ENCODE data around the gene NLGN4Y. TPM values are rescaled to one million over a fixed set of nuclear protein-coding genes. Genes with fewer than 3 reads are reported as not detected.
"Not testable (repeated sequence)": the region's sequence is repeated elsewhere in the genome, so short reads cannot be mapped to it uniquely, and the experiment has no call there.

Gene NLGN4Y
- total RNA-seq, 1 experiment from 2014 or later = not detected

GRCh38 chrY:14860448-14860847, 336.1 kb downstream of the NLGN4Y start:
- Histone ChIP-seq H3K79me2 (ENCODE audit: low read depth) (no peaks in the 10 kb centered on the region), H3K36me3 (ENCODE audit: low read depth) (no peaks in the 10 kb centered on the region), H4K20me1 (ENCODE audit: insufficient read depth) (no peaks in the 10 kb centered on the region), H3K4me3 (no peak overlapping the region), H3K9me2 (ENCODE audit: insufficient read depth) (no peaks in the 10 kb centered on the region), H3K27me3 (ENCODE audit: insufficient read depth, low read depth) (no peaks in the 10 kb centered on the region), H2AFZ (no peak overlapping the region), H3F3A (ENCODE audit: insufficient read depth, low read depth) (no peaks in the 10 kb centered on the region), H3K4me1 (replicated peaks; ENCODE audit: insufficient read depth) (no peaks in the 10 kb centered on the region), H3K27ac (no peak overlapping the region), H3K9me3 (ENCODE audit: insufficient read depth, low read depth) (no peaks in the 10 kb centered on the region), H3K4me2 (no peak overlapping the region)
- ChIA-PET CTCF (no interaction called here), POLR2A (ENCODE audit: unreplicated experiment) (no interaction called here)
- TF ChIP-seq CTCF (conservative IDR thresholded peaks at IDR 0.05) = no peak
- no peak for TF ChIP-seq EZH2 (IDR thresholded peaks at IDR 0.05; ENCODE audit: low read depth)
- no peak for DNase-seq
- intact Hi-C loops (cut with micrococcal nuclease; ENCODE audit: unreplicated experiment) = no loop called here
- BruUV-seq (replicated peaks) = no TSS peak

GRCh38 chrY:14861033-14861432, 336.7 kb downstream of the NLGN4Y start:
- H3K9me3 ChIP-seq (ENCODE audit: insufficient read depth, low read depth); POLR2A ChIA-PET (ENCODE audit: unreplicated experiment); H3K27me3 ChIP-seq (ENCODE audit: insufficient read depth, low read depth); H3K4me1 ChIP-seq (replicated peaks; ENCODE audit: insufficient read depth); H3K4me2 ChIP-seq; CTCF ChIA-PET; H4K20me1 ChIP-seq (ENCODE audit: insufficient read depth); H3K79me2 ChIP-seq (ENCODE audit: low read depth); BruUV-seq (replicated peaks); H3K27ac ChIP-seq; H3K9me2 ChIP-seq (ENCODE audit: insufficient read depth); H3K4me3 ChIP-seq; H3F3A ChIP-seq (ENCODE audit: insufficient read depth, low read depth); intact Hi-C loops (cut with micrococcal nuclease; ENCODE audit: unreplicated experiment); H2AFZ ChIP-seq; H3K36me3 ChIP-seq (ENCODE audit: low read depth); DNase-seq: not testable (repeated sequence)

- ChIA-PET CTCF (no interaction called here), POLR2A (ENCODE audit: unreplicated experiment) (no interaction called here)
- TF ChIP-seq CTCF (conservative IDR thresholded peaks at IDR 0.05) (no peak), EZH2 (IDR thresholded peaks at IDR 0.05; ENCODE audit: low read depth) (no peak)
- Histone ChIP-seq H3K9me2 (ENCODE audit: insufficient read depth) (no peaks in the 10 kb centered on the region), H3F3A (ENCODE audit: insufficient read depth, low read depth) (no peaks in the 10 kb centered on the region), H3K9me3 (ENCODE audit: insufficient read depth, low read depth) (no peaks in the 10 kb centered on the region), H3K4me3 (no peak overlapping the region), H4K20me1 (ENCODE audit: insufficient read depth) (no peaks in the 10 kb centered on the region), H2AFZ (no peak overlapping the region), H3K36me3 (ENCODE audit: low read depth) (no peaks in the 10 kb centered on the region), H3K4me1 (replicated peaks; ENCODE audit: insufficient read depth) (no peaks in the 10 kb centered on the region), H3K79me2 (ENCODE audit: low read depth) (no peaks in the 10 kb centered on the region), H3K27me3 (ENCODE audit: insufficient read depth, low read depth) (no peaks in the 10 kb centered on the region), H3K27ac (no peak overlapping the region), H3K4me2 (no peak overlapping the region)
- intact Hi-C loops (cut with micrococcal nuclease; ENCODE audit: unreplicated experiment) = no loop called here
- BruUV-seq (replicated peaks) = no TSS peak
- DNase-seq = no peak
These were observed 347.6 kb downstream of the NLGN4Y start for GRCh38 chrY:14871971-14872370.

Measured in PC-9 (cell line).